ENCODE results near the gene LZIC.

DNA sequence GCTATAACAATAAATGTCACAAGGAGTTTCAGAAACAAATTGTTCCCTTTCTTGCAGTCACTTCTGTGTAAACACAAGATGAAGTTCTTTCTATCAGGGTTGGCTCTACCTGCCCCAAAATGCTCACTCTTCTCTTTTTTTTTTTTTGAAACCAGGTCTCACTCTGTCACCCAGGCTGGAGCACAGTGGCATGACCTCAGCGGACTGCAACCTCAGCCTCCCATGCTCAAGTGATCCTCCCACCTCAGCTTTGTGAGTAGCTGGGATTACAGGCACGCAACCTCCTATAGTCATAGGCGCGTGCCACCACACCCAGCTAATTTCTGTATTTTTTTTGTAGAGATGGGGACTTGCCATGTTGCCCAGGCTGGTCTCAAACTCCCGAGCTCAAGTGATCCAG lies 22.6 kb downstream of the LZIC start:
- TF ChIP-seq, protein P1, sequence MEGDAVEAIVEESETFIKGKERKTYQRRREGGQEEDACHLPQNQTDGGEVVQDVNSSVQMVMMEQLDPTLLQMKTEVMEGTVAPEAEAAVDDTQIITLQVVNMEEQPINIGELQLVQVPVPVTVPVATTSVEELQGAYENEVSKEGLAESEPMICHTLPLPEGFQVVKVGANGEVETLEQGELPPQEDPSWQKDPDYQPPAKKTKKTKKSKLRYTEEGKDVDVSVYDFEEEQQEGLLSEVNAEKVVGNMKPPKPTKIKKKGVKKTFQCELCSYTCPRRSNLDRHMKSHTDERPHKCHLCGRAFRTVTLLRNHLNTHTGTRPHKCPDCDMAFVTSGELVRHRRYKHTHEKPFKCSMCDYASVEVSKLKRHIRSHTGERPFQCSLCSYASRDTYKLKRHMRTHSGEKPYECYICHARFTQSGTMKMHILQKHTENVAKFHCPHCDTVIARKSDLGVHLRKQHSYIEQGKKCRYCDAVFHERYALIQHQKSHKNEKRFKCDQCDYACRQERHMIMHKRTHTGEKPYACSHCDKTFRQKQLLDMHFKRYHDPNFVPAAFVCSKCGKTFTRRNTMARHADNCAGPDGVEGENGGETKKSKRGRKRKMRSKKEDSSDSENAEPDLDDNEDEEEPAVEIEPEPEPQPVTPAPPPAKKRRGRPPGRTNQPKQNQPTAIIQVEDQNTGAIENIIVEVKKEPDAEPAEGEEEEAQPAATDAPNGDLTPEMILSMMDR (IDR thresholded peaks at IDR 0.05): no peak
- no peak for TF ChIP-seq POLR2A (IDR thresholded peaks at IDR 0.05)

Measured in sigmoid colon (tissue), 3 donors.